GM23338 (cell line): Measurements from ENCODE around the gene MPP4. TPM values are rescaled to one million over a fixed set of nuclear protein-coding genes. Genes with fewer than 3 reads are reported as not detected.

ENCODE experiments used
- ATAC-seq: fragments of 200-7000 bp; cut with Tn5 transposase; 3 replicates; pipeline ENCODE4 v1.9.1; 2020
- DNase-seq: peaks from one replicate; pipeline ENCODE4 v3.0.0-alpha.2; 2015; ENCODE audit warnings: low spot score
- H2AFZ ChIP-seq: fragments of 200-600 bp; sonication (generic); 2 replicates; pipeline ENCODE4 v1.8.0; 2016; ENCODE audit warnings: antibody characterized with exemption, mild to moderate bottlenecking, moderate library complexity
- H3F3A ChIP-seq: fragments of 200-600 bp; sonication (generic); replicated peaks from 2 replicates; pipeline ENCODE4 v1.8.0; 2017; ENCODE audit warnings: antibody characterized with exemption, mixed run types, low read depth
- H3K27ac ChIP-seq: fragments of 200-600 bp; sonication (generic); 2 replicates; pipeline ENCODE4 v1.6.1; 2016; ENCODE audit warnings: low read depth
- H3K27me3 ChIP-seq: fragments of 200-600 bp; sonication (generic); 2 replicates; pipeline ENCODE4 v1.8.0; 2016; ENCODE audit warnings: mild to moderate bottlenecking, mixed run types, moderate library complexity; ENCODE audit not compliant: insufficient read depth
- H3K36me3 ChIP-seq: fragments of 200-600 bp; sonication (generic); 2 replicates; pipeline ENCODE4 v1.8.0; 2016; ENCODE audit warnings: mild to moderate bottlenecking; ENCODE audit not compliant: insufficient read depth
- H3K4me1 ChIP-seq: fragments of 200-600 bp; sonication (generic); 2 replicates; pipeline ENCODE4 v1.8.0; 2016; ENCODE audit warnings: mild to moderate bottlenecking, moderate library complexity; ENCODE audit not compliant: insufficient read depth
- H3K4me2 ChIP-seq: fragments of 200-600 bp; sonication (generic); 2 replicates; pipeline ENCODE4 v1.7.1; 2017; ENCODE audit warnings: mixed run types
- H3K4me3 ChIP-seq: fragments of 200-600 bp; sonication (generic); 2 replicates; pipeline ENCODE4 v1.6.1; 2016; ENCODE audit warnings: mixed run types
- H3K79me2 ChIP-seq: fragments of 200-600 bp; sonication (generic); replicated peaks from 2 replicates; pipeline ENCODE4 v1.8.0; 2017; ENCODE audit warnings: mild to moderate bottlenecking; ENCODE audit not compliant: insufficient read depth
- H3K9me2 ChIP-seq: fragments of 200-600 bp; sonication (generic); 2 replicates; pipeline ENCODE4 v1.8.0; 2017; ENCODE audit not compliant: insufficient read depth
- H4K20me1 ChIP-seq: fragments of 200-600 bp; sonication (generic); replicated peaks from 2 replicates; pipeline ENCODE4 v1.8.0; 2017; ENCODE audit warnings: mild to moderate bottlenecking; ENCODE audit not compliant: insufficient read depth
- H3K27ac Mint-ChIP-seq: 2 replicates; pipeline ENCODE4 v1.8.0; 2020; ENCODE audit warnings: inconsistent platforms, mild to moderate bottlenecking, moderate library complexity, mixed read lengths
- H3K27me3 Mint-ChIP-seq: 3 replicates; pipeline ENCODE4 v1.8.0; 2022; ENCODE audit warnings: low read depth, mild to moderate bottlenecking, moderate library complexity, mixed read lengths, inconsistent platforms; ENCODE audit not compliant: insufficient read depth, poor library complexity
- H3K36me3 Mint-ChIP-seq: 3 replicates; pipeline ENCODE4 v1.8.0; 2021; ENCODE audit warnings: low read depth, mild to moderate bottlenecking, inconsistent platforms, moderate library complexity, mixed read lengths
- H3K4me1 Mint-ChIP-seq: 3 replicates; pipeline ENCODE4 v1.8.0; 2020; ENCODE audit warnings: mild to moderate bottlenecking, inconsistent platforms, mixed read lengths
- H3K4me3 Mint-ChIP-seq: 3 replicates; pipeline ENCODE4 v1.8.0; 2021; ENCODE audit warnings: moderate library complexity, mild to moderate bottlenecking, inconsistent platforms, mixed read lengths
- H3K9me3 Mint-ChIP-seq: 3 replicates; pipeline ENCODE4 v1.8.0; 2020; ENCODE audit warnings: moderate library complexity, mild to moderate bottlenecking, inconsistent platforms, mixed read lengths
- EZH2phosphoT487 ChIP-seq: fragments of 200-600 bp; sonication (generic); IDR thresholded peaks from one replicate; pipeline ENCODE4 v1.8.1; 2018; ENCODE audit warnings: antibody characterized with exemption; ENCODE audit not compliant: unreplicated experiment
- JUNB ChIP-seq: IDR thresholded peaks from one replicate; pipeline ENCODE4 v1.6.1; 2016; ENCODE audit warnings: antibody characterized with exemption; ENCODE audit not compliant: unreplicated experiment
- POLR2AphosphoS5 ChIP-seq: IDR thresholded peaks from 2 replicates; pipeline ENCODE4 v1.6.1; 2016; ENCODE audit warnings: antibody characterized with exemption, low read depth
- STAT1 ChIP-seq: IDR thresholded peaks from one replicate; pipeline ENCODE4 v1.6.1; 2016; ENCODE audit warnings: antibody characterized with exemption; ENCODE audit not compliant: unreplicated experiment
- ZNF114 ChIP-seq: fragments of 250-450 bp; sonication (Bioruptor Pico); IDR thresholded peaks from 2 replicates; pipeline ENCODE4 v1.5.0; 2020; ENCODE audit warnings: mild to moderate bottlenecking, moderate library complexity
- polyA plus RNA-seq: library from polyadenylated mRNA; unstranded; fragments of >200 nt; fragmentation: Nextera tagmentation; extraction: Ambion mirVana; gene quantifications from 2 replicates; pipeline ENCODE4 v1.2.1, GENCODE V29; 2016
- total RNA-seq: library from RNA; depleted of rRNA; stranded (reverse); fragments of >200 nt; shearing (Covaris generic); gene quantifications from 2 replicates; pipeline ENCODE4 v1.2.3, GENCODE V29; 2014
- TF ChIP-seq, protein P1 (sequence below): fragments of 250-450 bp; sonication (Bioruptor Pico); IDR thresholded peaks from 2 replicates; pipeline ENCODE4 v1.5.0; 2020; ENCODE audit warnings: mild to moderate bottlenecking, moderate library complexity
- TF ChIP-seq, protein P2 (sequence below), 2 experiments: fragments of 200-600 bp in 1 of 2; sonication (generic) in 1 of 2; conservative IDR thresholded peaks; 2 replicates each; pipeline versions ENCODE4 v1.5.1 to v1.6.1; 2016 to 2017; ENCODE audit warnings: antibody characterized with exemption in 2 of 2, low read depth in 2 of 2, mild to moderate bottlenecking in 2 of 2, moderate library complexity in 1 of 2
- TF ChIP-seq, protein P3 (sequence below): IDR thresholded peaks from one replicate; pipeline ENCODE4 v1.6.1; 2018; ENCODE audit warnings: antibody characterized with exemption; ENCODE audit not compliant: unreplicated experiment

The MPP4 gene
- total and polyA plus RNA-seq, 2 experiments from 2014 or later: not detected

DNA sequence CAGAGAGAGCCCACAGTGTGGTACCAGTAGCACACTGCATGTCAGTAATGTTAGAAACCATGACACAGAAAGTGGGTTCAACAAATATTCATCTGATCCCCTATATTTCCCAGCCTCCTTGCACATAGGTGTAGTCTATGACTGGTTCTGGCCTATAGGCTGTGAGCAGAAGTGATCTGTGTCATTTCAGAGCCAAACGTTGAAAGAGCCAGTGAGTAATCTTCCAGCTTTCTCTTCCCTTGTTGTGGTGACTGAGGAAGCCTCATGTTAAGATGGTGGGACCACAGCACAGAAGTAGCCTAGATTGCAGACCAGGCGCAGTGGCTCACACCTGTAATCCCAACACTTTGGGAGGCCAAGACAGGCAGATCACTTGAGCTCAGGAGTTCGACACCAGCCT is 59.2 kb downstream of the MPP4 start (continued):
- TF ChIP-seq, protein P1, sequence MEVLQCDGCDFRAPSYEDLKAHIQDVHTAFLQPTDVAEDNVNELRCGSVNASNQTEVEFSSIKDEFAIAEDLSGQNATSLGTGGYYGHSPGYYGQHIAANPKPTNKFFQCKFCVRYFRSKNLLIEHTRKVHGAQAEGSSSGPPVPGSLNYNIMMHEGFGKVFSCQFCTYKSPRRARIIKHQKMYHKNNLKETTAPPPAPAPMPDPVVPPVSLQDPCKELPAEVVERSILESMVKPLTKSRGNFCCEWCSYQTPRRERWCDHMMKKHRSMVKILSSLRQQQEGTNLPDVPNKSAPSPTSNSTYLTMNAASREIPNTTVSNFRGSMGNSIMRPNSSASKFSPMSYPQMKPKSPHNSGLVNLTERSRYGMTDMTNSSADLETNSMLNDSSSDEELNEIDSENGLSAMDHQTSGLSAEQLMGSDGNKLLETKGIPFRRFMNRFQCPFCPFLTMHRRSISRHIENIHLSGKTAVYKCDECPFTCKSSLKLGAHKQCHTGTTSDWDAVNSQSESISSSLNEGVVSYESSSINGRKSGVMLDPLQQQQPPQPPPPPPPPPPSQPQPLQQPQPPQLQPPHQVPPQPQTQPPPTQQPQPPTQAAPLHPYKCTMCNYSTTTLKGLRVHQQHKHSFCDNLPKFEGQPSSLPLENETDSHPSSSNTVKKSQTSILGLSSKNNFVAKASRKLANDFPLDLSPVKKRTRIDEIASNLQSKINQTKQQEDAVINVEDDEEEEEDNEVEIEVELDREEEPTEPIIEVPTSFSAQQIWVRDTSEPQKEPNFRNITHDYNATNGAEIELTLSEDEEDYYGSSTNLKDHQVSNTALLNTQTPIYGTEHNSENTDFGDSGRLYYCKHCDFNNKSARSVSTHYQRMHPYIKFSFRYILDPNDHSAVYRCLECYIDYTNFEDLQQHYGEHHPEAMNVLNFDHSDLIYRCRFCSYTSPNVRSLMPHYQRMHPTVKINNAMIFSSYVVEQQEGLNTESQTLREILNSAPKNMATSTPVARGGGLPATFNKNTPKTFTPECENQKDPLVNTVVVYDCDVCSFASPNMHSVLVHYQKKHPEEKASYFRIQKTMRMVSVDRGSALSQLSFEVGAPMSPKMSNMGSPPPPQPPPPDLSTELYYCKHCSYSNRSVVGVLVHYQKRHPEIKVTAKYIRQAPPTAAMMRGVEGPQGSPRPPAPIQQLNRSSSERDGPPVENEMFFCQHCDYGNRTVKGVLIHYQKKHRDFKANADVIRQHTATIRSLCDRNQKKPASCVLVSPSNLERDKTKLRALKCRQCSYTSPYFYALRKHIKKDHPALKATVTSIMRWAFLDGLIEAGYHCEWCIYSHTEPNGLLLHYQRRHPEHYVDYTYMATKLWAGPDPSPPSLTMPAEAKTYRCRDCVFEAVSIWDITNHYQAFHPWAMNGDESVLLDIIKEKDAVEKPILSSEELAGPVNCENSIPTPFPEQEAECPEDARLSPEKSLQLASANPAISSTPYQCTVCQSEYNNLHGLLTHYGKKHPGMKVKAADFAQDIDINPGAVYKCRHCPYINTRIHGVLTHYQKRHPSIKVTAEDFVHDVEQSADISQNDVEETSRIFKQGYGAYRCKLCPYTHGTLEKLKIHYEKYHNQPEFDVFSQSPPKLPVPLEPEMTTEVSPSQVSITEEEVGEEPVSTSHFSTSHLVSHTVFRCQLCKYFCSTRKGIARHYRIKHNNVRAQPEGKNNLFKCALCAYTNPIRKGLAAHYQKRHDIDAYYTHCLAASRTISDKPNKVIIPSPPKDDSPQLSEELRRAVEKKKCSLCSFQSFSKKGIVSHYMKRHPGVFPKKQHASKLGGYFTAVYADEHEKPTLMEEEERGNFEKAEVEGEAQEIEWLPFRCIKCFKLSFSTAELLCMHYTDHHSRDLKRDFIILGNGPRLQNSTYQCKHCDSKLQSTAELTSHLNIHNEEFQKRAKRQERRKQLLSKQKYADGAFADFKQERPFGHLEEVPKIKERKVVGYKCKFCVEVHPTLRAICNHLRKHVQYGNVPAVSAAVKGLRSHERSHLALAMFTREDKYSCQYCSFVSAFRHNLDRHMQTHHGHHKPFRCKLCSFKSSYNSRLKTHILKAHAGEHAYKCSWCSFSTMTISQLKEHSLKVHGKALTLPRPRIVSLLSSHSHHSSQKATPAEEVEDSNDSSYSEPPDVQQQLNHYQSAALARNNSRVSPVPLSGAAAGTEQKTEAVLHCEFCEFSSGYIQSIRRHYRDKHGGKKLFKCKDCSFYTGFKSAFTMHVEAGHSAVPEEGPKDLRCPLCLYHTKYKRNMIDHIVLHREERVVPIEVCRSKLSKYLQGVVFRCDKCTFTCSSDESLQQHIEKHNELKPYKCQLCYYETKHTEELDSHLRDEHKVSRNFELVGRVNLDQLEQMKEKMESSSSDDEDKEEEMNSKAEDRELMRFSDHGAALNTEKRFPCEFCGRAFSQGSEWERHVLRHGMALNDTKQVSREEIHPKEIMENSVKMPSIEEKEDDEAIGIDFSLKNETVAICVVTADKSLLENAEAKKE (CRISPR knock-in tag): no peak
- TF ChIP-seq, protein P2, sequence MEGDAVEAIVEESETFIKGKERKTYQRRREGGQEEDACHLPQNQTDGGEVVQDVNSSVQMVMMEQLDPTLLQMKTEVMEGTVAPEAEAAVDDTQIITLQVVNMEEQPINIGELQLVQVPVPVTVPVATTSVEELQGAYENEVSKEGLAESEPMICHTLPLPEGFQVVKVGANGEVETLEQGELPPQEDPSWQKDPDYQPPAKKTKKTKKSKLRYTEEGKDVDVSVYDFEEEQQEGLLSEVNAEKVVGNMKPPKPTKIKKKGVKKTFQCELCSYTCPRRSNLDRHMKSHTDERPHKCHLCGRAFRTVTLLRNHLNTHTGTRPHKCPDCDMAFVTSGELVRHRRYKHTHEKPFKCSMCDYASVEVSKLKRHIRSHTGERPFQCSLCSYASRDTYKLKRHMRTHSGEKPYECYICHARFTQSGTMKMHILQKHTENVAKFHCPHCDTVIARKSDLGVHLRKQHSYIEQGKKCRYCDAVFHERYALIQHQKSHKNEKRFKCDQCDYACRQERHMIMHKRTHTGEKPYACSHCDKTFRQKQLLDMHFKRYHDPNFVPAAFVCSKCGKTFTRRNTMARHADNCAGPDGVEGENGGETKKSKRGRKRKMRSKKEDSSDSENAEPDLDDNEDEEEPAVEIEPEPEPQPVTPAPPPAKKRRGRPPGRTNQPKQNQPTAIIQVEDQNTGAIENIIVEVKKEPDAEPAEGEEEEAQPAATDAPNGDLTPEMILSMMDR (conservative IDR thresholded peaks at IDR 0.05; ENCODE audit: low read depth in 2 of 2): no peak
- no peak for TF ChIP-seq EZH2phosphoT487

DNA sequence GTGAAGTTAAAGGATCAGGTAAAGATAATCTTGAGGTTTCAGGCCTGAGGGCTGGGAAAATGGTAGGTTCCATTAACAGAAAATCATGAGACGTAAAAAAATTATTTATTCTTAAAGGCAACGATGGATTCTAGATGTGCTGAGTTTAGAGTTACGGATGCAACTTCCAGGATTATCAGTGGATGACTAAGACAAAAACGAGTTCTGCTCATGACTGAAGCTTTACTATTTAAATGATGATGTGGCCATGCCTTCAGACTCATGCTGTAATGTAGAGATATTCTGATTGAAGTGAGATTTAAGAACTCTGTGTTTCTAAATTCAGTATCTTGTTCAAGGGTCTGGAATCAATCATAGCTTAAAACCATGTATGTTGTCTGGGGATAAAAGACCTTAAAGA is 60.1 kb downstream of the MPP4 start:
- H3K4me2 ChIP-seq: no peak overlapping the region
- peaks cover 6% of the 10 kb centered on the region; the same call in 1 of the 2 replicates for H3K4me1 ChIP-seq
- H3K36me3 ChIP-seq: peaks cover 50% of the 10 kb centered on the region
- H3K9me2 ChIP-seq: no peaks in the 10 kb centered on the region
- H4K20me1 ChIP-seq: no peaks in the 10 kb centered on the region; the same call in 1 of the 2 replicates
- Mint-ChIP-seq H3K27me3 (peaks cover 3% of the 10 kb centered on the region), H3K4me1 (peaks cover 4% of the 10 kb centered on the region), H3K9me3 (no peaks in the 10 kb centered on the region), H3K4me3 (no peak overlapping the region), H3K27ac (no peak overlapping the region), H3K36me3 (peaks cover 47% of the 10 kb centered on the region)
- H2AFZ ChIP-seq: no peak overlapping the region
- H3K4me3 ChIP-seq: no peak overlapping the region
- DNase-seq (no peak), ATAC-seq (no peak)
- no peaks in the 10 kb centered on the region for H3F3A ChIP-seq
- no peaks in the 10 kb centered on the region for H3K27me3 ChIP-seq
- no peak overlapping the region for H3K27ac ChIP-seq
- peaks cover 26% of the 10 kb centered on the region for H3K79me2 ChIP-seq
- TF ChIP-seq ZNF114 (CRISPR knock-in tag): no peak
- TF ChIP-seq STAT1: no peak
- no peak for TF ChIP-seq EZH2phosphoT487
- no peak for TF ChIP-seq POLR2AphosphoS5
- no peak for TF ChIP-seq JUNB
- TF ChIP-seq, protein P3, sequence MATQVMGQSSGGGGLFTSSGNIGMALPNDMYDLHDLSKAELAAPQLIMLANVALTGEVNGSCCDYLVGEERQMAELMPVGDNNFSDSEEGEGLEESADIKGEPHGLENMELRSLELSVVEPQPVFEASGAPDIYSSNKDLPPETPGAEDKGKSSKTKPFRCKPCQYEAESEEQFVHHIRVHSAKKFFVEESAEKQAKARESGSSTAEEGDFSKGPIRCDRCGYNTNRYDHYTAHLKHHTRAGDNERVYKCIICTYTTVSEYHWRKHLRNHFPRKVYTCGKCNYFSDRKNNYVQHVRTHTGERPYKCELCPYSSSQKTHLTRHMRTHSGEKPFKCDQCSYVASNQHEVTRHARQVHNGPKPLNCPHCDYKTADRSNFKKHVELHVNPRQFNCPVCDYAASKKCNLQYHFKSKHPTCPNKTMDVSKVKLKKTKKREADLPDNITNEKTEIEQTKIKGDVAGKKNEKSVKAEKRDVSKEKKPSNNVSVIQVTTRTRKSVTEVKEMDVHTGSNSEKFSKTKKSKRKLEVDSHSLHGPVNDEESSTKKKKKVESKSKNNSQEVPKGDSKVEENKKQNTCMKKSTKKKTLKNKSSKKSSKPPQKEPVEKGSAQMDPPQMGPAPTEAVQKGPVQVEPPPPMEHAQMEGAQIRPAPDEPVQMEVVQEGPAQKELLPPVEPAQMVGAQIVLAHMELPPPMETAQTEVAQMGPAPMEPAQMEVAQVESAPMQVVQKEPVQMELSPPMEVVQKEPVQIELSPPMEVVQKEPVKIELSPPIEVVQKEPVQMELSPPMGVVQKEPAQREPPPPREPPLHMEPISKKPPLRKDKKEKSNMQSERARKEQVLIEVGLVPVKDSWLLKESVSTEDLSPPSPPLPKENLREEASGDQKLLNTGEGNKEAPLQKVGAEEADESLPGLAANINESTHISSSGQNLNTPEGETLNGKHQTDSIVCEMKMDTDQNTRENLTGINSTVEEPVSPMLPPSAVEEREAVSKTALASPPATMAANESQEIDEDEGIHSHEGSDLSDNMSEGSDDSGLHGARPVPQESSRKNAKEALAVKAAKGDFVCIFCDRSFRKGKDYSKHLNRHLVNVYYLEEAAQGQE: no peak
- TF ChIP-seq, protein P2 (conservative IDR thresholded peaks at IDR 0.05; ENCODE audit: low read depth in 2 of 2): no peak
